GM18873 (cell line): ENCODE measurements around the gene EEF1E1.

ENCODE experiments used
- ATAC-seq: cut with Tn5 transposase; IDR thresholded peaks from one replicate; pipeline ENCODE4 v1.9.1; 2021; ENCODE audit warnings: mild to moderate bottlenecking, moderate library complexity, moderate number of reproducible peaks; ENCODE audit not compliant: unreplicated experiment, low FRiP score

The EEF1E1 gene

DNA sequence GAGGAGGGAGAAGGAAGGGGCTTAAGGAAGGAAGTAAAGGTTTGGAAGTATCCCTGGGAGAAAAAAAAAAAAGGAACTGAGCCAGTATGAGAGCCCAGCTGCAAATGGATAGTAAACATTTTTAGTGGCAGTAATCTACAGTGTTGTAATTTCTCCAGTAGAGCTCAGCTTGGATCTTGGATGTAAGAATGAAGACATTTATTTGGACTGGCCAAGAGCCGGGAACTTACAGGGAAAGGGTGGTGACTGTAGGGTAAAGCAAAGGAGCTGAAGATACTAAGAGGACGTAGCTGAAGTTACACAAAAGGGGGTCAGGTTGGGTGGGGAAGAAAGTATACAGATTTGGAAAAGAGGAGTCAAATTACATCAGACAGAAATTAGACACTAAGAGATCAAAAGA, 13.5 kb downstream of the EEF1E1 start:
- ATAC-seq: no peak

DNA sequence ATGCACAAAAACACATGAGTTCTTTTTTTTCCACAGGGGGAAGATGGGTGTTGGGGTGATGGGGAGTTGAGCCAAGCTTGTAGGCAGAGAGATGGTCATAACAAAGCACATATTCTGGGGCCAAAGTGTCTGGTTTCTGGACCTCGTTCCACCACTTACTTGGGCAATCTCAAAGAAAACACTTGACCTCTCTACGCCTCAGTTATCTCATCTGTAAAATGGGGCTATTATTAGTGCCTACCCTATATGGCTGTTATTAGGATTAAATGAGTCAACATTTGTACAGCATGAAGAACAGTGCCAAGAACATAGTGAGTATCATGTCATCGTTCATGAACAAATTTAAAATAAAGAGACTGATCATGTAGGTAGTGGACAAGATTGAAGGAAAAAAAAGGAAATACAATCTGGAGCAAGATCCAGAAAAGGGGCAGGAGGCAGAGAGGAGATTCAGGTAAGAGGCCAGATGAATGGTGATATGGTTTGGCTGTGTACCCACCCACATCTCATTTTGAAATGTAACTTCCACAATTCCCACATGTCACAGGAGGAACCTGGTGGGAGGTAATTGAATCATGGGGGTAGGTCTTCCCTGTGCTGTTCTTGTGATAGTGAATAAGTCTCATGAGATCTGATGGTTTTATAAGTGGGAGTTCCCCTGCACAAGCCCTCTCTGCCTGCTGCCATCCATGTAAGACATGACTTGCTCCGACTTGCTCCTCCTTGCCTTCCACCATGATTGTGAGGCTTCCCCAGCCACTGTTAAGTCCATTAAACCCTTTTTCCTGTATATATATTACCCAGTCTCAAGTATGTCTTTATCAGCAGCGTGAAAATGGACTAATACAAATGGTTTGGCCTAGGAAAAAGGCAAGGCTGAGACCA, 14.2 kb downstream of the EEF1E1 start:
- no peak for ATAC-seq

DNA sequence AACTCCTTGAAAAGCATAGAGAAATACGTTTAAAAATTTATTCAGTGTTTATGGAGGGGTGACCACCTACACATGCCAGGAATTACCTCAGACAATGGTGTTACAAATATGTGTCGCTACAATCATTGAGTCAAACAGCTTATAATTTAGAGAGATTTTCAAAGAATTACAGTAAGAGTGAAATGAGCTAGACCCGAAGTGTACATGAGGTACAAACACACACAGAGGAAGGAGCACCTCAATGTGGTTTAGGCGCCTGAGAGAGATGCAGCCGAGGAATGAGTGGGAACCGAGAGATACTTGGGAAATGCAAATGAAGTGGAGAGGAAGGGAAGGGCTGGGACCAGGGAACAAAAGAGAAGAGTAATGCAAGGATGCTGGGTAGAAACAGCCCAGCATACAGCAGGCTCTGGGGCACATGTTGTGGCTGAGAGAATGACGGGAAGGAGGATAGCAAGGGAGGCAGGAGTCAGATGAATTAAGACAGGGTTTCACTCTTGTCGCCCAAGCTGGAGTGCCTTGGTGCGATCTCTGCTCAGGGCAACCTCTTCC, 15.5 kb downstream of the EEF1E1 start:
- no peak for ATAC-seq

DNA sequence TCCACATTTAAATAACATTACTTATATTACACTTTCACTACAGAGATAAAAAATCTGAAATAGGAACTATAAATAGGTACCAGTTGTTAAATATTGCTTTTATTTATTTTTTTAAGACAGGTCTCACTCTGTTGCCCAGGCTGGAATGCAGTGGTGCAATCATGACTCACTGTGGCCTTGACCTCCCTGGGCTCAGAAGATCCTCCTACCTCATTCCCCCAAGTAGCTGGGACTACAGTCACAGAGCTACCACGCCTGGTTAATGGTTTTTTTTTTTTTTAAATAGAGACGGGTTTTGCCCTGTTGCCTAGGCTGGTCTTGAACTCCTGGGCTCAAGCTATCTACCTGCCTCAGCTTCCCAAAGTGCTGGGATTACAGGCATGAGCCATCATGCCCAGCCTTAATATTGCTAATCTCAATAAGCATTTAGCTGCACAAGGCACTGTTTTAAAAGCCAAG, 17.3 kb downstream of the EEF1E1 start:
- no peak for ATAC-seq

DNA sequence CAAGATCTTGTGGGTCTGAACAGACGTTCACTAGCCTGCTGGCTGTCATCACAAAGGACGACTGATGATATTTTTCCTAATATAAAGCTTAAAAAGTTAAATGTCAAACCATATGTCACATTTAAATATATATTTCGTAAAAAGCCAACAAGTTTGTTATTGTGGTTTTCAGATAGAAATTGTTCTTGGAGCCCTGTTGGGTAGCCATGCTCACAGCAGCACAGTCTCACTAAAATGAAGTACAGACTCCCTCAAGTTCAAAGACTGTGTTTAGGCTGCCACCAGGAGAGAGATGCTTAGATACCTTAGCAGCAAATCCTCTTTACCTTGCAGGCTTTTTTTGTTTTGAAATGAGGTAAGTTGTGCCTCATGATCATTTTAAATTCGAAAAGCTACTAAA, 17.8 kb downstream of the EEF1E1 start:
- no peak for ATAC-seq

DNA sequence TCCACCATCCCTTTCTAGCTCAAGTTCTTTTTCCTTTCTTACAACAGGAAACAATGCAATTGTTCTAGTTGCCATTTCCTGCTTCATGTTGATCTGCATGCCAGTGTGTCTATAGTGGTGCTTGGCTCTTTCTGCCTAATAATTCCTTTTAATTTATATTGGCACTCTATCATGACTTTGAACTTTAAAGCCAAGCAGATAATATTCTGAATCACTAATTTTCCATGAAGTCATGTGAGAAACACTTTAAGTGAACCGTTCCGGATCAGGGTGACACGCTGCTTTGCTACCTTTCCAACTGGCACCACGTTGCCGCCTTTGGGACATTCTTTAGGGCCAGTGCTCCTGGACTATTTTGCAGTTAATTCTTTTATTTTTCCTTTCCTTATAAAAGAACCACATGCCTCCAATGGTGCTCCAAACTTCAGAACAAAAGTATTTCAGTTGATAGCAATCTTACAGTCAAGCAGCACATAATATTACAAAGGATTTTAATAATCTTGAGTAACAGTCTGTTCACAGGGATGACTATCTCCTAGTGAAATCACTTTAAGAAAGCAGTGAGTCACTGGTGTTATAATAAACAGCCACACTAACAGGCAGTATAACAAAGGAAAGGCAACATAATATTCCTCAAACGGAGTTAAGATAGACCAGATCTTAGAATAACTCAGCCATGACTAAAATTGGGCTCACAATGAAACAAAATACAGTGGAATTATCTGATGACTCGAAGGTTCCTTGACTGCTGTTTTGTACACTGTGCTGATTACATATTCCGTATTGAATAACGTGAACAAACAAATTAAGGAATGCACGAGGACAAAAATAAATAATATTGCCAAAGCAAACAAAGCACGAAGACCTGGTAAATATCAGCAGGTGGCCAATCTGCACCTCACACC, 19.1 kb downstream of the EEF1E1 start:
- ATAC-seq: no peak

DNA sequence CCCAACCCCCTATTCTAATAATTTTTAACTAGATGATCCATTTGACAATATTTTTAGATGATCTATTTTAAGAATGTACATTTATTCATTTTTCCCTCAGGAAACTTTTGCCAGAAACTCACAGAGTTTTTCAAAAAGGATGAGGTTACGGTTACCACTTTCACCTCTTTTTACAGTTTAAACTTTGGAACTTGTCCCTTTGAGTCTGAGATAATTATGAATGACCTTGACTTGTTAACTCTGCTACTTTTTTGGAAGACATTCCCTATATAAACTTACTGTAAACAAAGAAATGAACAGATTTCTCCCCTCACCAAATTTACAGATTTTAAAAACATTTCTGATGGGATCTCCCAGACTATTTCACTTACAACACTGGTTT, 19.8 kb downstream of the EEF1E1 start:
- ATAC-seq: no peak

DNA sequence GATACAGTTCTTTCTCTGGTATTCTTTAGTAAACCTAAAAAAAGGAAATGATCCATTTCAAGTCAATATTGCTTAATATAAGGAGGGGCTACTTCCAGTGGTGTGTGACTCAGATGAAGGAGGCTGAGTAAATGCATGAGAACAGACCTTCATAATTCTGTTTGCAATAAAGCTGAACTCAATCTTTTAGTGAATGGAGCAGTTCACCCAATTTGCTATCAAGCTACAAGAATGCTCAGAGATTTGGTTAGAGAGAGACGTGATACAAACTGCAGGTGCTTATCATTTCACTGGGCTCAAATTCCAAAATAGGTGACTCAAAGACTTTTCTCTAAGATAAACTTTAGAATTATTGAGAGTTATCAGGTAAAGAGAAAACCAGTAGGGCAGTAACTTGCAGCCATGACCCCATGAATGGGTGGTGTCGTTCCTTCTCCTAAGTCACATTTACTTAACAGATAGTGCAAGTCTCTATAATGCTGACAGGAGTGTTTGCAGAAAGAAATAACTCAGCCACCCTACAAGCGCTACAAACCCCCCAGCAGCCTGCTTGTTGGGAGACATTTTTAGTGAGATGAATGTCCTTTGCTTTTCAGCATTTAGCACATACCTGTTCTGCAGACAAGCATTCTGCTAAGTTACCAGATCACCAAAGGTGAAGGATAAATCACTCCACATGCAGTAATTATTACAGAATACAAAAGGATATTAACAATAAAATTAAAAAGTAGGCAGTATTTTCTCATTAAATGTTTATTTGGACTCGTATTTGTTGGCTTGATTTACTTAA, 21.8 kb downstream of the EEF1E1 start:
- ATAC-seq: no peak

DNA sequence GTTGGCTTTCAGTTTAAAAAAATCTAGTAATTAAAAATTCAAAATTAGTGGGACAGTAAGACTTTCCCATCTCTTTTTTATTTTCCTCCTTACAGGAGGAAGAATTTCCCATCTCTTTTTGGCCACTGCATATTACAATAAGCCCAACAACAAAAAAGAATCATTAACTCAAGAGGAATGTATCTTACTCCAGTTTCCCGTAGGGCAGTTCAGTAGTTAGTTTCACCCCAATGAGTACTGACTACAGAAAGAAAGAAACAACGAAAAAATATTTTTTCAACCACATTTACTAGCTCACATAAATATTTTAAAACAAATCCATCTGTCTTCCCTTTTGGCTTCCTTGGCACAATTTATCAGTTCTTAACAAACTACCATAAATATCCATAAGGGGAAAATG, 23.2 kb downstream of the EEF1E1 start:
- ATAC-seq: no peak

DNA sequence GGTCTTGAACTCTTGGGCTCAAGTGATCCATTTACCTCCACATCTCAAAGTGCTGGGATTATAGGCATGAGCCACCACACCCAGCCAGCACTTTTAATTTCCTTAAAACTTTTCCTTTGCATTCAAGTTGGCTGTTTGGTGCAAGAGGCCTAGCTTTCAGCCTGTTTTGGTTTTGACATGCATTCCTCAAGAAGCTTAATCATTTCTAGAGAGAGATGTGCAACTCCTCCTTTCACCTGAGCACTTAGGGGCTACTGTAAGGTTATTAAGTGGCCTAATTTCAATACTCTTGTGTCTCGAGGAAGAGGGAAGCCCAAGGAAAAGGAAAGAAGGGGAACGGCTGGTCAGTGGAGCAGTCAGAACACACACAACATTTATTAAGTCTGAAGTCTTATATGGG, 24.4 kb downstream of the EEF1E1 start:
- no peak for ATAC-seq

DNA sequence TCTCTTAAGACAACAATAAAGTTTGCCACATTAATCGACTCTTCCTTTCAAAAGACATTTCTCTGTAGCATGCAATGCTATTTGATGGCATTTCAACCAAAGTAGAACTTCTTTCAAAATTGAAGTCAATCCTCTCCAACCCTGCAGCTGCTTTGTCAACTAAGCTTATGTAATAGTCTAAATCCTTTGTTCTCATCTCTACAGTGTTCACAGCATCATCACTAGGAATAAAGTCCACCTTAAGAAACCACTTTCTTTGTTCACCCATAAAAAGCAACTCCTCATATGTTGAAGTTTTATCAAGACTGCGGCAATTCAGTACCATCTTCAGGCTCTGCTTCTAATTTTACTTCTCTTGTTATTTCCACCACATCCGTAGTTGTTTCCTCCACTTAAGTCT, 26.6 kb downstream of the EEF1E1 start:
- ATAC-seq: no peak

DNA sequence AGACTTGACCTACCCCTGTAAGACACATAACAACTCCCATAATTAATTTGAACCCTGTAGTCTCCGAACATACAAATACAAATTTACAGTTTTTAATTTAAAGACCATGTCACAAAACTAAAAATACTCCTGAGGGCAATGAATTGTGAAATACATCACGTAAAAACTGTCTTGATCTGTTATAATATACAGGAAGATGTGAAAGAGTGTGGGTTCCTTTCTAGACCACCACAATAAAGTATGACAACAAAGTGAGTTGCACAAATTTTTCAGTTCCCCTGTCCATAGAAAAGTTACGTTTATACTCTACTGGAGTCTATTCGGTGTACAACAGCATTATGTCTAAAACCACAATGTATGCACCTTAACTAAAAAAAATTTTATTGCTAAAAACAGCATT, 27.2 kb downstream of the EEF1E1 start:
- ATAC-seq: no peak

DNA sequence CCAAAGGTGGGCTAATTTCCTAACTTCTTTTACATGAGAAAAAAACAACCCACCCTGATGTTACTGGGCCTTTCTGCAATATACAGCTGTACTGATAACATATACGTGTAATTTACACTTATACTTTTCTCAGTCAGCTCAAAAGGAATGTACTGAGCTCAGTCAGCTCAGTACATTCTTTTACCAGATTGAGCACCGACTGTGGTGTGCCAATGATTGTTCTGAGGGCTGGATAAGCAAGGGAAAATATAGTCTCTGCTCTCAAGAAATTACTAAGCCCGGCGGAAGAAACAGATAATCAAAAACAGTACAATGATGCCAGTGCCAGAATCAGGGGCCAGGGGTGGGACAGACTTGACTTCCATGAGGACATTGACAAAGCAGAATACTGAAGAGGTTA, 28.1 kb downstream of the EEF1E1 start:
- no peak for ATAC-seq

DNA sequence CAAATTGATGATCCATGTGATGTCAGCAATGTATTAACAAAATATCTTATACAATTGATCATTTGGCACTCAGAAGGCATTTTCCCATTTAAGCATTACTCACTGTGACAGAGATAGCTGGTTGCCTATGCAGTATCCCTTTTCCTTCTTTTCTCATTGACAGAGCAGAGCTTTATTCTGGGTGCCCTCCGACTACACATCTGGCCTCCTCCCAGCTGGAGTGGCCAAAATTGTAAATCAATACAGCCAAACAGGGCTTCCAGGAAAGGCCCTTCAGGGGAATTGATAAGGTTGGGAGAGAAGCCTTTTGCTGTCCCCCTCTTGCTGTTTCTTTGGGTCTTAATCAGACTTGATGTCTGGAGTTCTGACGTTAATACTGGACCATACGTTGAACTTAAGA, 28.6 kb downstream of the EEF1E1 start:
- ATAC-seq: no peak

DNA sequence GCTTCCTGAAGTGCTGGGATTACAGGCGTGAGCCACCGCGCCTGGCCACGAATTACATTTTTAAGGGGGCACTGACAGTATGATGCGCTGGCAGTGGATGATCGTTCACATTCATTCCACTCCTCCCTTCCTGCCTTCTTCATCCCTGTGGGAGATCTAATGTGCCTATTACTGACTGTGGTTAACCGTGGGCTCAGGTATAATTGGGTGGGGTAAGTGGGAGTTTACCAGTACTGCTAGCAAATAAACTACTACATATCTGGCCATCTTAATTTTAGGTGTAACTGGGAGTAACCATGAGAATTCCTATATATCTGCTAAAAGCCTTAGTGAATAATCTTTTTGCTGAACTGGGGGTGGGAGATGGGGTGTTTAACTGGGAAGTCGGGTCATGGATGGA, 31.6 kb downstream of the EEF1E1 start:
- no peak for ATAC-seq

DNA sequence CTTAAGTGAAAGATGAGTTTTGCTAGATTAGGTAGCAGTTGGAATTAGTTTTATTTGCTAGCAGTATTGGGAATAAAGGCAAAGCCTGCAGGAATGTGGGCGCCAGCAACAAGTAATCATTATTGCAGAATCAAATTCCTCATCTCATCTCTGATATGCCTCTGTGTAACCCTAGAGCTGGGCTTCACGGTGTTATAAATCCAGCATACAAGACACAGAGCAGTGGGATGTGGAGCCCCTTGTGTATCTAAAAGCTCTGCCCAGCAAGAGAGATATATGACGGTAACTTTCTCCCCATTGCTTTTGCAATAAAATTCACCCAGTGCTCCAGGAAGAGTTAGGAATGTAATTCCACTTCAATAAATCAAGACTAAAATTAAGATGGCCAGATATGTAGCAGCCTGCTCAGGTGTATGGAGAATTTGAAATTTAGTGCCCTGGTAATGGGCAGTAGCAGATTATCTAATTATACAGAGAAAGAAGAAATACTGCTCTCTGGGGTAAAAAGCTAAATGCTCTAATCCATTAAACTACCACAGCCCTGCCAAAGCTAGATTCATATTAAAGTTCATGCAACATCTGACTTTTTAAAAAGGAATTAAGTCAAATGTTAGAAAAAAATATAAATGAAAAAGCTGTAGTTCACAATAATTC, 32.6 kb downstream of the EEF1E1 start:
- no peak for ATAC-seq

DNA sequence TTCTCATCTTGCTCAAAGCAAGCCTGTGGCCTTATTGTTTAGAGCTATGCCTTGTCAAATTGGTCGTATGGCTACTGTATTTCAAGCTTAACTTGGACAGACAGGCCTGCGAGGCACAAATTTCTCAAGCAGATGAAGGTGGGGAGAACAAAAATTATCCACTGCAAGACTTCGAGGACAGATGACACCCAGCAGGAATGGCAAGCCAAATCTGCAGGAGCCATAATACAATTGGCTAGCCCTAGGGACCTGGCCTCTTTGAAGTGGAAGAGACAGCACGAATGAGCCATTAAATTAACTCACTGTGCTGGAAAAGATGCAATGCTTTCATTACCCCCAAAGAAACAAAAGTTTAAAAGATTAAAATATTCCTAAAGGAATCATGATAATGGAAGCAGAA, 33.2 kb downstream of the EEF1E1 start:
- no peak for ATAC-seq

DNA sequence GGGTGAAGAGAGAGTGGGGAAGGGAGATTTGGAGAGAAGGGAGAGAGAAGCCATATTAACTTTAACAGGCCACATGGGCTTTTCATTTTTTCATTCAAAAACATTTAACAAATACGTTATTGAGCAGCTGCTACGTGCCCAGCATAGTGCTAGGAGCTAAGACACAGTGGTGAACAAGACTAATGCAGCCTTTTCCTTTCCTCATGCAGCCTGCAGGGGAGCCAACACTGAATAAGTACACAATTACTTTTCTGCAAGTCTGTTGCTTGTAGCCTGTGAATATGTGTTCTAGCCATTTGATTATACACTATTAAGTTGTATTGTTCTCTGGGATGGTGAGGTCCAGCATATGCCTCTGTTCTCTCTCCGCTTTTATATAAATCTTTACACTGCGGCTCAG, 36.2 kb downstream of the EEF1E1 start:
- ATAC-seq: no peak

DNA sequence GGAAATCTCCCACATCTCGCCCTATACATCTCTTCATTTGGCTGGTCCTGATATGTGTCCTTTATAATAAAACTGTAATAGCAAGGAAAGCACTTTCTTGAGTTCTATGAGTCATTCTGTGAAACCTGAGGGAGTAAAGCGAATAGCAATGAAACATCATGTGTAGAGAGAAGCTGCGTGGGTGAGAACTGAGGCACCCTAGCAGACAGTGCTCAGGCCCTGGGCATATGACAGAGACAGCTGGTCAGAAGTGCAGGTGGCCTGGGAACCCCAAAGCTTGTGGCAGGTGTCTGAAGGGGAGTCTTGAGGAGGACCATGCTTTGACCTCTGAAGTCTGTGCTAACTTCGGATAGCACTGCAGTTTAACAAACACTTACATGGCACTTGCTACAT, 36.8 kb downstream of the EEF1E1 start:
- peak; percentile 37 for ATAC-seq
